Measurements from ENCODE around the gene MIA3. TPM values are rescaled to one million over a fixed set of nuclear protein-coding genes. Genes with fewer than 3 reads are reported as not detected.

MIA3 gene
- total and polyA plus RNA-seq, 2 of the 4 experiments (the other 2 are of a cell fraction), result 35.0 to 45.4 TPM

GRCh38 chr1:222663431-222663934, 45.6 kb downstream of the MIA3 start:
- ATAC-seq (ENCODE audit: low read depth) (no peak), DNase-seq (no peak)
- H4K20me1 ChIP-seq (ENCODE audit: insufficient read depth, low read length), result peaks cover 3% of the 10 kb centered on the region; the same call in 1 of the 2 replicates
- dilution Hi-C loops (cut with HindIII; ENCODE audit: low sequenced_read_pairs, unreplicated experiment) (no loop called here), in situ Hi-C loops (cut with MboI; ENCODE audit: low sequenced_read_pairs) (no loop called here), intact Hi-C loops (cut with micrococcal nuclease) (no loop called here)
- H3K9me1 ChIP-seq (ENCODE audit: insufficient read depth, low read length), result no peaks in the 10 kb centered on the region; the same call in none of the 2 replicates
- WGBS, 2 experiments (ENCODE audit: extremely low coverage in 2 of 2, insufficient read length in 1 of 2), result no CpG with 5 or more reads among the region's 4 CpGs
- H3K4me2 ChIP-seq (ENCODE audit: low read depth, low read length), result no peak overlapping the region
- H2AK9ac ChIP-seq (replicated peaks; ENCODE audit: low read depth, low read length, poor library complexity), result no peak overlapping the region
- peaks cover 47% of the 10 kb centered on the region for H3K36me3 ChIP-seq (ENCODE audit: control insufficient read depth, insufficient read depth, low read length)
- H3K4me3 ChIP-seq (ENCODE audit: insufficient read depth, low read depth, low read length), result no peak overlapping the region
- no peak overlapping the region for H3K14ac ChIP-seq (replicated peaks; ENCODE audit: low read depth, low read length)
- H3K9me3 ChIP-seq (ENCODE audit: control insufficient read depth, insufficient read depth, low read length), result no peaks in the 10 kb centered on the region
- no peaks in the 10 kb centered on the region for H3K27me3 ChIP-seq (ENCODE audit: control insufficient read depth, insufficient read depth, low read length)
- H3K56ac ChIP-seq (ENCODE audit: extremely low read depth, insufficient read depth, low read length), result no peak overlapping the region
- CTCF ChIA-PET, result no interaction called here
- no peak overlapping the region for H2BK120ac ChIP-seq (ENCODE audit: low read depth, low read length)
- H2BK5ac ChIP-seq (ENCODE audit: low read depth, low read length, poor library complexity, severe bottlenecking), result no peak overlapping the region
- H3K27ac ChIP-seq (ENCODE audit: insufficient read depth, low read length), result no peak overlapping the region
- H3K4ac ChIP-seq (ENCODE audit: low read depth, low read length), result no peak overlapping the region
- H3K18ac ChIP-seq (ENCODE audit: low read depth, low read length), result no peak overlapping the region
- H2AK5ac ChIP-seq (ENCODE audit: low read depth, low read length), result no peak overlapping the region
- H2AFZ ChIP-seq (replicated peaks; ENCODE audit: low read length, poor library complexity), result no peak overlapping the region
- H3K4me1 ChIP-seq (ENCODE audit: control insufficient read depth, insufficient read depth, low read length), result peaks cover 10% of the 10 kb centered on the region
- TF ChIP-seq CTCF (conservative IDR thresholded peaks at IDR 0.05; ENCODE audit: low read depth, low read length) (no peak), RFX5 (IDR thresholded peaks at IDR 0.05; ENCODE audit: low read depth, low read length) (no peak), MAFK (IDR thresholded peaks at IDR 0.05; ENCODE audit: low read depth, low read length) (no peak), NFE2L2 (IDR thresholded peaks at IDR 0.05; ENCODE audit: low read depth, low read length) (no peak), RCOR1 (IDR thresholded peaks at IDR 0.05; ENCODE audit: insufficient replicate concordance, low read length) (no peak), CHD1 (IDR thresholded peaks at IDR 0.05; ENCODE audit: low read depth, low read length) (no peak), FOS (IDR thresholded peaks at IDR 0.05; ENCODE audit: low read depth, low read length) (no peak), MXI1 (IDR thresholded peaks at IDR 0.05; ENCODE audit: borderline replicate concordance, low read depth, low read length) (no peak), SMC3 (IDR thresholded peaks at IDR 0.05; ENCODE audit: low read depth, low read length) (no peak), CEBPB (IDR thresholded peaks at IDR 0.05; ENCODE audit: low read depth, low read length) (no peak), ELK1 (IDR thresholded peaks at IDR 0.05; ENCODE audit: borderline replicate concordance, low read depth, low read length) (no peak), POLR2A (IDR thresholded peaks at IDR 0.05; ENCODE audit: low read depth, low read length) (no peak), USF2 (IDR thresholded peaks at IDR 0.05; ENCODE audit: low read depth, low read length) (no peak), MAZ (IDR thresholded peaks at IDR 0.05; ENCODE audit: borderline replicate concordance, low read depth, low read length) (no peak), RAD21 (IDR thresholded peaks at IDR 0.05; ENCODE audit: low read length) (no peak), BHLHE40 (IDR thresholded peaks at IDR 0.05; ENCODE audit: low read depth, low read length) (no peak)
- H3K23ac ChIP-seq (ENCODE audit: low read depth, low read length), result no peak overlapping the region
- H4K5ac ChIP-seq (ENCODE audit: low read depth, low read length), result no peak overlapping the region
- H4K91ac ChIP-seq (ENCODE audit: insufficient read depth, low read depth, low read length), result no peak overlapping the region
- H3K9ac ChIP-seq (ENCODE audit: low read depth, low read length), result no peak overlapping the region
- POLR2A ChIA-PET (ENCODE audit: unreplicated experiment), result no interaction called here
- BruUV-seq (replicated peaks), result no TSS peak
- H3K79me1 ChIP-seq (ENCODE audit: low read depth in 1 of 2, low read length in 2 of 2), result peaks cover 12 to 13% of the 10 kb centered on the region in 2 experiments
- no peak overlapping the region for H2BK15ac ChIP-seq (ENCODE audit: low read depth, low read length)
- H2BK20ac ChIP-seq (ENCODE audit: low read depth, low read length), result no peak overlapping the region
- no peak overlapping the region for H4K8ac ChIP-seq (ENCODE audit: low read depth in 2 of 2, low read length in 2 of 2)
